GM18951 (cell line): ENCODE measurements around the gene HTR1D.
"Not testable (repeated sequence)": the region's sequence is repeated elsewhere in the genome, so short reads cannot be mapped to it uniquely, and the experiment has no call there.

Source experiments
- POLR2A ChIP-seq: IDR thresholded peaks from 4 replicates; pipeline ENCODE4 v1.6.1; 2011; ENCODE audit warnings: mild to moderate bottlenecking; ENCODE audit not compliant: insufficient read length, insufficient read depth; ENCODE audit errors: extremely low read depth
- in situ Hi-C: fragments of 300-500 bp; cut with MboI; formaldehyde crosslinking; loops from one replicate; pipeline ENCODE4 v1.12.0; 2022; ENCODE audit warnings: low sequenced_read_pairs, mixed read lengths, inconsistent platforms; ENCODE audit not compliant: unreplicated experiment

Gene HTR1D

GRCh38 chr1:23210963-23211362 lies 6.3 kb downstream of the HTR1D start:
- in situ Hi-C loops, result no loop called here
- TF ChIP-seq POLR2A, result no peak

- in situ Hi-C loops, result no loop called here
- TF ChIP-seq POLR2A, result no peak
These were observed 6.9 kb downstream of the HTR1D start for GRCh38 chr1:23210351-23210785.

DNA sequence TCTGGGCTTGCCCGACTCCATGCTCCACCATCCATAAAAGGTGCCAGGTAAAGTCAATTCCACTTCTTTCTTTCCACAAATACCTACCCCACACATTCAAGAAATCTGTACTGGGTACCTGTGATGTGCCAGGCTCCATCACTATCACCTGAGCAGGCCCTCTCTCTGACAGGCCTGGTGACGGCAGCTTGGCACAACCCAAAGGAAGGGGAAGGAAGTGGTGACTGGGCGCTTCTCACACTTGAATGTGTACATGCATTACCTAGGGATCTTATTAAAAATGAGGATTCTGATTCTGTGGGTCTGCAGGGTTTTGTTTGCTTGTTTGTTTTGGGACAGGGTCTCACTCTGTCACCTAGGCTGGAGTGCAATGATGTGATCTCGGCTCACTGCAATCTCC lies 7.5 kb downstream of the HTR1D start:
- in situ Hi-C loops, result no loop called here
- no peak for TF ChIP-seq POLR2A

DNA sequence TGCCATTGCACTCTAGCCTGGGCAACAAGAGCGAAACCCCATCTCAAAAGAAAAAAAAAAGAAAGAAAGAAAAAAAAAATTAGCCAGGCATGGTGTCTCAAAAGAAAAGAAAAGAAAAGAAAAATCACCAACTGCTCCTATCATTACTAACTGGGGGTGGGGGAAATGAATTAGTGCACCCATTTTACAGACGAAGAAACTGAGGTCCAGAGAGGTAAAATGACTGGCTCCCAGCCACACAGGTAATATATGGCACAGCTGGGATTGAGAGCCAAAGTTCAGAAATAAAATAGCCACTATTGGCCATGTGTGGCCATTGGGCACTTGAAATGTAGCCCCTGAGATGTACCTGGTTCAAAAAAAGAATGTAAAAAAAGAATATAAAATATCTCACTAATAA lies 8.8 kb downstream of the HTR1D start:
- TF ChIP-seq POLR2A, result no peak
- in situ Hi-C loops, result no loop called here

DNA sequence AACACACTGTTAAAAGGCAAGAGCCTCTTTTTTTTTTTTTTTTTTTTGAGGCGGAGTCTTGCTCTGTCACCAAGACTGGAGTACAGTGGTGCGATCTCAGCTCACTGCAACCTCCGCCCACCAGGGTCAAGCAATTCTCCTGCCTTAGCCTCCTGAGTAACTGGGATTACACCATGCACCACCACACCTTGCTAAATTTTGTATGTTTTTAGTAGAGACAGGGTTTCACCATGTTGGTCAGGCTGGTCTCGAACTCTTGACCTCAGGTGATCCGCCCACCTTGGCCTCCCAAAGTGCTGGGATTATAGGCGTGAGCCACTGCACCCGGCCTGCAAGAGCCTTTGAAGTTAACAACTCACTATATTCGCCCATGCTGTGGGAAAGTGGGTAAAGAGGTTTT lies 9.6 kb downstream of the HTR1D start:
- in situ Hi-C loops, result not testable (repeated sequence)

GRCh38 chr1:23202263-23202749 lies 15.0 kb downstream of the HTR1D start:
- TF ChIP-seq POLR2A, result no peak
- in situ Hi-C loops, result no loop called here

GRCh38 chr1:23200883-23201282 lies 16.4 kb downstream of the HTR1D start:
- in situ Hi-C loops, result no loop called here
- TF ChIP-seq POLR2A, result no peak

- no peak for TF ChIP-seq POLR2A
These were observed 18.9 kb downstream of the HTR1D start for GRCh38 chr1:23198373-23198772.

DNA sequence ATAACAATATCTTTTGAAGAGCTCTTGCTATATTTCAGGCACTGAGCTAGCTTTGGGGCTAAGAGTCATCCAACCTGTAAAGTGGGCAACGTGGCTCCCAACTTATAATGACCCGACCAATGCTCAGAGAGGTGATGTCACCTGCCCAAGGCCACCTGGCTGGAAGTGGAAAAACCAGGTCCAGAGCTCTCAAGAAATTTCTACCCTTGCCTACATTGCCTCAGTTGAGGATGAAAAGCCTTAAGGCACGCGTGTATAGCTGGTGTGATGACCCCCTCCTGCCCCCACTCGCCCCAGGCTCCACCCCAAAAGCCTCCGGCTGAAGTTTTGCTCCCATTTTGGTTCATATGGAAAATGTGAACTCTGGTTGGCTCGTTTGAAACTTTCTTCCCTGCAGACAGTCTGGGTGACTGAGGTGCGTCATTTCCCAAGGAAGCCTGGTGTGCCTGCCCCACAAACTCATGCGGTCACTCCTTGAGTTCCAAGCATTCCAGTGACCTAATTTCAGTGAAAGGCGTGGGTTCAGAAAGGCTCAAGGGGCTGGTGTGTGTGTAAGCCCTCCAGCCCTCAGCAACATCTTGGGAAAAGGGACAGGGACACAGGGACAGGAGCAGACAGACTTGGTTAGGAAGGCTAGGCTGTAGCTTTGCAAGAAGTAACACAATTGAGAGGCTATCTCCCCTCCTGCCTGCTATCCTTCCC lies 20.5 kb downstream of the HTR1D start:
- in situ Hi-C loops, result no loop called here
- no peak for TF ChIP-seq POLR2A

More at GRCh38 chr1:23198373-23198772, 18.9 kb downstream of the HTR1D start:
- in situ Hi-C loops, result no loop called here

DNA sequence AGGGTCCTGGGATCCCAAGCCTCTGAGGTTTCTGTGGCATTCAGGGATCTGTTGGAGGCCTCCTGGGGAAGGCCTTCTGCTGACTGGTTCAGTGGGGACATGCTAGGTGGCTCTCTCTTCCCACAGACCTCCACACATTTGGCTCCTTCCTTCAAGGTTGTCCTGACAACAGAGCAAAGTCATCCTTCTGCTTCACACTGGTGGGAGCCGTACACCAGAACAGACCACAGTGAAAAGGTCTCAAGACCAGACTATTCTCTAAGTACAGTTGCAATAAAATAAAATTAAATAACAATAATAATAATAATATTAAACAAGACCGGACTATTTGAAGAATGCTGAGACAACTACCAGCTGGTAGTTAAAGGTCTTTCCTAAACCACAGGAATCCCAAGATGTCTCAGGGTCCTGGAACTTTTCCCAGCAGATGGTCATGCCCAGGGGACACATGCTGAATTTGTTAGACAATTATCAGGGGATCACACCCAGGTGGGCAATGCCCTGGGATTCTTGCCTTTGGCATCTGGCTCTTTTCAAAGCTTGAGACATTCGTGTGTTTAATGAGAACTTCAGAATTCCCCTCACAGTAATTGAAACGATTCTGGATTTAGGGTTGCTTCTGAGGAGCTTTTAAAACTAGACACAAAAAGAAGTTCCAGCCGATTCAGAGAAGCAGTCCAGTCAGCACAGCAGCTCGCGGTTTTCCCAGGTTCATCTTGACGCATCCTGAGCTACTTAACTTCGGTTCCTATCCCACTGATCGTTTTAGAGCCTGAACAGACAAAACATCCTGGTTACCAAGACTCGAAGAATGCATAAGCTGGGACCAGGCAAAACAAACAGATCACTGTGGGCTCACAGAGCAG lies 22.9 kb downstream of the HTR1D start:
- in situ Hi-C loops, result no loop called here
- no peak for TF ChIP-seq POLR2A

GRCh38 chr1:23193391-23194118 lies 23.7 kb downstream of the HTR1D start:
- no peak for TF ChIP-seq POLR2A
- in situ Hi-C loops, result no loop called here

GRCh38 chr1:23191199-23191598 lies 26.1 kb downstream of the HTR1D start:
- no peak for TF ChIP-seq POLR2A
- in situ Hi-C loops, result no loop called here

DNA sequence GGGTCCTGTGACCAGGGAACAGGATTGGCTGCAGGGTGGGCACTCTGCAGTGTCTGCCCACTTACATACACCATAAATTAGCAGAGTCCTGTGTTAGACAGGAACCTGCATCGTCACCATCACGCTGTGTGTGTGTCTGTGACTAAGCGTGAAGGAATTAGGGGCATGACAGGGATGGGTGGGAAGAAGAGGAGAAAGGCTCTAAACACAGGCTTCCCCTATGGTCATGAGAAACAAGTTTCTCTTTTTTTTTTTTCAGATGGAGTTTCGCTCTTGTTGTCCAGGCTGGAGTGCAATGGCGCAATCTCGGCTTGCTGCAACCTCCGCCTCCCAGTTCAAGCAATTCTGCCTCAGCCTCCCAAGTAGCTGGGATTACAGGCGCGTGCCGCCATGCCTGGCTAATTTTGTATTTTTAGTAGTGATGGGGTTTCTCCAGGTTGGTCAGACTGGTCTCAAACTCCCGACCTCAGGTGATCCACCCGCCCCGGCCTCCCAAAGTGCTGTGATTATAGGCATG lies 28.3 kb downstream of the HTR1D start:
- in situ Hi-C loops, result loop anchor here (5.0 kb wide), 2 partner anchors 92 to 212 kb away; no protein-coding TSS in a partner anchor

DNA sequence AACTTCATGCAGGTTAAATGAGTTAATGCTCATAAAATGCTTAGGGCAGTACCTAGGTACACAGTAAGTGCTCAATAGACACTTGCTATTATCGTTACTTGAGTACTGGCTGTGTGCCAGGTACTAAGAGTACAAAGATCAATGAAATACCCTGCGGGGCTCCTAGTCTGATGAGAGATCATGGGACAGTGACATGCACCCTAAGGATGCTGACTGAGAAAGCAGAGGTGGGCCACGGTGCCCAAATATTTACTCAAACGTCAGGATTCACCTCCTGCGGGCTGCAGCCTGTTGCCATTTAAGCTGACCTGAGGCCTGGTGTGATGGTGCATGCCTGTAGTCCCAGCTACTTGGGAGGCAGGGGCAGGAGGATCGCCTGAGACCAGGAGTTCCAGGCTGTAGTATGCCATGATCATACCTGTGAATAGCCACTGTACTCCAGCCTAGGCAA lies 28.8 kb downstream of the HTR1D start:
- no peak for TF ChIP-seq POLR2A

More for the DNA sequence above, 28.8 kb downstream of the HTR1D start:
- in situ Hi-C loops, result loop anchor here (5.0 kb wide), 2 partner anchors 91 to 211 kb away; no protein-coding TSS in a partner anchor
